AG10803 (cell line): ENCODE measurements around the gene PROM1.

Experiments
- DNase-seq: peaks from one replicate; pipeline ENCODE4 v3.0.0; 2010; ENCODE audit warnings: low read depth
- H3K4me3 ChIP-seq: 2 replicates; pipeline ENCODE4 v1.5.1; 2011; ENCODE audit warnings: mild to moderate bottlenecking, low read length, control low read depth
- CTCF ChIP-seq: conservative IDR thresholded peaks from 2 replicates; pipeline ENCODE4 v1.5.1; 2011; ENCODE audit warnings: mild to moderate bottlenecking, low read length, control low read depth, inconsistent platforms

PROM1 gene

GRCh38 chr4:16090096-16090705 lies 6.4 kb upstream of the PROM1 start:
- TF ChIP-seq CTCF = no peak
- H3K4me3 ChIP-seq = no peak overlapping the region
- DNase-seq = no peak

GRCh38 chr4:16089156-16089555 lies 5.3 kb upstream of the PROM1 start:
- H3K4me3 ChIP-seq = no peak overlapping the region
- TF ChIP-seq CTCF = no peak
- DNase-seq = no peak

- H3K4me3 ChIP-seq = no peak overlapping the region
- no peak for TF ChIP-seq CTCF
- no peak for DNase-seq
Observed at GRCh38 chr4:16088601-16089000, 4.8 kb upstream of the PROM1 start.

- no peak for TF ChIP-seq CTCF
- DNase-seq = no peak
- H3K4me3 ChIP-seq = no peak overlapping the region
Observed at GRCh38 chr4:16085822-16086221, 2.0 kb upstream of the PROM1 start.

- no peak overlapping the region; the same call in 1 of the 2 replicates for H3K4me3 ChIP-seq
- DNase-seq = no peak
- TF ChIP-seq CTCF = no peak
Observed at GRCh38 chr4:16082426-16083240, 1.2 kb downstream of the PROM1 start.

GRCh38 chr4:16082041-16082425 lies 1.8 kb downstream of the PROM1 start:
- no peak for DNase-seq
- no peak overlapping the region for H3K4me3 ChIP-seq
- no peak for TF ChIP-seq CTCF

- no peak for DNase-seq
- H3K4me3 ChIP-seq = no peak overlapping the region
- no peak for TF ChIP-seq CTCF
Observed at GRCh38 chr4:16079046-16079445, 4.8 kb downstream of the PROM1 start.
